Measurements from ENCODE around the gene IFI27L2.

The IFI27L2 gene

GRCh38 chr14:94129111-94129757 is at the start of gene IFI27L2:
Gene IFI27L2, minus strand, starts transcription at chr14:94129604. Its CDS starts 40 bp downstream, at chr14:94129564.
- peak within 1 kb of the TSS; percentile 79 for H3K4me3 Mint-ChIP-seq
- no peaks in the 10 kb centered on the region for H3K36me3 Mint-ChIP-seq (ENCODE audit: low read depth)
- H3K9me3 Mint-ChIP-seq: no peaks in the 10 kb centered on the region
- H3K4me1 Mint-ChIP-seq (ENCODE audit: low read depth): peaks cover 19% of the 10 kb centered on the region
- peaks cover 3% of the 10 kb centered on the region for H3K27me3 Mint-ChIP-seq
- peak within 1 kb of the TSS; percentile 68 for H3K27ac Mint-ChIP-seq
- peak; percentile 72 for DNase-seq

GRCh38 chr14:94177806-94178205 is 48.4 kb upstream of the IFI27L2 start:
- H3K27ac Mint-ChIP-seq: no peak overlapping the region
- H3K4me1 Mint-ChIP-seq (ENCODE audit: low read depth): peaks cover 44% of the 10 kb centered on the region
- peaks cover 17% of the 10 kb centered on the region for H3K27me3 Mint-ChIP-seq
- no peaks in the 10 kb centered on the region for H3K36me3 Mint-ChIP-seq (ENCODE audit: low read depth)
- no peaks in the 10 kb centered on the region for H3K9me3 Mint-ChIP-seq
- DNase-seq: no peak
- H3K4me3 Mint-ChIP-seq: no peak overlapping the region

- Mint-ChIP-seq H3K27me3 (peaks cover 25% of the 10 kb centered on the region), H3K4me3 (no peak overlapping the region), H3K4me1 (ENCODE audit: low read depth) (peaks cover 44% of the 10 kb centered on the region), H3K9me3 (no peaks in the 10 kb centered on the region), H3K27ac (no peak overlapping the region), H3K36me3 (ENCODE audit: low read depth) (no peaks in the 10 kb centered on the region)
- DNase-seq: no peak
These were observed 47.4 kb upstream of the IFI27L2 start for GRCh38 chr14:94176808-94177207.

- peaks cover 39% of the 10 kb centered on the region for H3K4me1 Mint-ChIP-seq (ENCODE audit: low read depth)
- H3K27me3 Mint-ChIP-seq: peaks cover 26% of the 10 kb centered on the region
- no peaks in the 10 kb centered on the region for H3K36me3 Mint-ChIP-seq (ENCODE audit: low read depth)
- no peaks in the 10 kb centered on the region for H3K9me3 Mint-ChIP-seq
- no peak for DNase-seq
- peak overlapping the region; percentile 77 for H3K4me3 Mint-ChIP-seq
- H3K27ac Mint-ChIP-seq: no peak overlapping the region
These were observed 46.3 kb upstream of the IFI27L2 start for GRCh38 chr14:94175747-94176146.

- DNase-seq: peak; percentile 47
- no peaks in the 10 kb centered on the region for H3K9me3 Mint-ChIP-seq
- H3K4me3 Mint-ChIP-seq: peak overlapping the region; percentile 77
- no peaks in the 10 kb centered on the region for H3K36me3 Mint-ChIP-seq (ENCODE audit: low read depth)
- peak overlapping the region; percentile 61 for H3K27ac Mint-ChIP-seq
- peaks cover 26% of the 10 kb centered on the region for H3K27me3 Mint-ChIP-seq
- peaks cover 35% of the 10 kb centered on the region for H3K4me1 Mint-ChIP-seq (ENCODE audit: low read depth)
These were observed 45.8 kb upstream of the IFI27L2 start for GRCh38 chr14:94175011-94175745.

- H3K27ac Mint-ChIP-seq: no peak overlapping the region
- no peak for DNase-seq
- H3K36me3 Mint-ChIP-seq (ENCODE audit: low read depth): no peaks in the 10 kb centered on the region
- peaks cover 26% of the 10 kb centered on the region for H3K27me3 Mint-ChIP-seq
- H3K9me3 Mint-ChIP-seq: no peaks in the 10 kb centered on the region
- peaks cover 35% of the 10 kb centered on the region for H3K4me1 Mint-ChIP-seq (ENCODE audit: low read depth)
- H3K4me3 Mint-ChIP-seq: peak overlapping the region; percentile 77
These were observed 45.2 kb upstream of the IFI27L2 start for GRCh38 chr14:94174604-94175010.

- Mint-ChIP-seq H3K36me3 (ENCODE audit: low read depth) (no peaks in the 10 kb centered on the region), H3K4me1 (ENCODE audit: low read depth) (peaks cover 35% of the 10 kb centered on the region), H3K27me3 (peaks cover 26% of the 10 kb centered on the region), H3K9me3 (no peaks in the 10 kb centered on the region), H3K4me3 (peak within 1 kb of the TSS; percentile 78), H3K27ac (peak within 1 kb of the TSS; percentile 61)
- DNase-seq: peak; percentile 88
These were observed 44.6 kb upstream of the IFI27L2 start, which contains the start of gene PPP4R4 for GRCh38 chr14:94173885-94174603. Gene PPP4R4, plus strand, starts transcription at chr14:94174322. Its CDS starts 144 bp downstream, at chr14:94174466.

- Mint-ChIP-seq H3K4me3 (peak overlapping the region; percentile 78), H3K9me3 (no peaks in the 10 kb centered on the region), H3K36me3 (ENCODE audit: low read depth) (no peaks in the 10 kb centered on the region), H3K27ac (peak overlapping the region; percentile 61), H3K4me1 (ENCODE audit: low read depth) (peaks cover 35% of the 10 kb centered on the region), H3K27me3 (peaks cover 26% of the 10 kb centered on the region)
- no peak for DNase-seq
These were observed 44.1 kb upstream of the IFI27L2 start for GRCh38 chr14:94173471-94173884.

- Mint-ChIP-seq H3K4me3 (peak overlapping the region; percentile 78), H3K27me3 (peaks cover 26% of the 10 kb centered on the region), H3K27ac (no peak overlapping the region), H3K36me3 (ENCODE audit: low read depth) (no peaks in the 10 kb centered on the region), H3K9me3 (no peaks in the 10 kb centered on the region), H3K4me1 (ENCODE audit: low read depth) (peaks cover 30% of the 10 kb centered on the region)
- no peak for DNase-seq
These were observed 43.1 kb upstream of the IFI27L2 start for GRCh38 chr14:94172545-94172944.

- Mint-ChIP-seq H3K4me3 (no peak overlapping the region), H3K36me3 (ENCODE audit: low read depth) (no peaks in the 10 kb centered on the region), H3K27ac (no peak overlapping the region), H3K4me1 (ENCODE audit: low read depth) (peaks cover 21% of the 10 kb centered on the region), H3K9me3 (no peaks in the 10 kb centered on the region), H3K27me3 (peaks cover 26% of the 10 kb centered on the region)
- DNase-seq: no peak
These were observed 41.8 kb upstream of the IFI27L2 start for GRCh38 chr14:94171208-94171607.

GRCh38 chr14:94170136-94170535 is 40.7 kb upstream of the IFI27L2 start:
- no peak overlapping the region for H3K27ac Mint-ChIP-seq
- no peak overlapping the region for H3K4me3 Mint-ChIP-seq
- no peaks in the 10 kb centered on the region for H3K36me3 Mint-ChIP-seq (ENCODE audit: low read depth)
- no peaks in the 10 kb centered on the region for H3K9me3 Mint-ChIP-seq
- peaks cover 17% of the 10 kb centered on the region for H3K27me3 Mint-ChIP-seq
- H3K4me1 Mint-ChIP-seq (ENCODE audit: low read depth): peaks cover 15% of the 10 kb centered on the region
- no peak for DNase-seq

- H3K27me3 Mint-ChIP-seq: no peaks in the 10 kb centered on the region
- no peak for DNase-seq
- no peaks in the 10 kb centered on the region for H3K36me3 Mint-ChIP-seq (ENCODE audit: low read depth)
- no peak overlapping the region for H3K4me3 Mint-ChIP-seq
- H3K27ac Mint-ChIP-seq: no peak overlapping the region
- H3K4me1 Mint-ChIP-seq (ENCODE audit: low read depth): peaks cover 40% of the 10 kb centered on the region
- H3K9me3 Mint-ChIP-seq: no peaks in the 10 kb centered on the region
These were observed 36.3 kb upstream of the IFI27L2 start for GRCh38 chr14:94165744-94166143.

GRCh38 chr14:94164685-94165431 is 35.5 kb upstream of the IFI27L2 start:
- peaks cover 49% of the 10 kb centered on the region for H3K4me1 Mint-ChIP-seq (ENCODE audit: low read depth)
- H3K27me3 Mint-ChIP-seq: no peaks in the 10 kb centered on the region
- H3K36me3 Mint-ChIP-seq (ENCODE audit: low read depth): no peaks in the 10 kb centered on the region
- H3K27ac Mint-ChIP-seq: peak overlapping the region; percentile 71
- no peaks in the 10 kb centered on the region for H3K9me3 Mint-ChIP-seq
- no peak overlapping the region for H3K4me3 Mint-ChIP-seq
- no peak for DNase-seq

GRCh38 chr14:94163796-94164195 is 34.4 kb upstream of the IFI27L2 start:
- DNase-seq: no peak
- H3K9me3 Mint-ChIP-seq: no peaks in the 10 kb centered on the region
- H3K27ac Mint-ChIP-seq: no peak overlapping the region
- no peaks in the 10 kb centered on the region for H3K36me3 Mint-ChIP-seq (ENCODE audit: low read depth)
- H3K4me3 Mint-ChIP-seq: no peak overlapping the region
- no peaks in the 10 kb centered on the region for H3K27me3 Mint-ChIP-seq
- H3K4me1 Mint-ChIP-seq (ENCODE audit: low read depth): peaks cover 56% of the 10 kb centered on the region

Data from activated T-cell treated with anti-CD3 and anti-CD28 coated beads, Interleukin-2, amount 50 U/mL, for 24 hours (primary cell).